Astrocyte of the spinal cord (primary cell): Measurements from ENCODE around the gene PRKCA.

Source experiments
- DNase-seq: peaks from one replicate; pipeline ENCODE4 v3.0.0; 2011; ENCODE audit warnings: low read depth, low spot score
- H3K4me3 ChIP-seq: 2 replicates; pipeline ENCODE4 v1.5.1; 2011; ENCODE audit warnings: low read depth, mild to moderate bottlenecking, low read length, moderate library complexity
- CTCF ChIP-seq: IDR thresholded peaks from 2 replicates; pipeline ENCODE4 v1.5.1; 2012; ENCODE audit warnings: low read depth, mild to moderate bottlenecking, low read length, inconsistent platforms
- in situ Hi-C: cut with HindIII; loops from 2 replicates; pipeline ENCODE4 v1.10.0; 2017; ENCODE audit warnings: low sequenced_read_pairs

PRKCA gene

DNA sequence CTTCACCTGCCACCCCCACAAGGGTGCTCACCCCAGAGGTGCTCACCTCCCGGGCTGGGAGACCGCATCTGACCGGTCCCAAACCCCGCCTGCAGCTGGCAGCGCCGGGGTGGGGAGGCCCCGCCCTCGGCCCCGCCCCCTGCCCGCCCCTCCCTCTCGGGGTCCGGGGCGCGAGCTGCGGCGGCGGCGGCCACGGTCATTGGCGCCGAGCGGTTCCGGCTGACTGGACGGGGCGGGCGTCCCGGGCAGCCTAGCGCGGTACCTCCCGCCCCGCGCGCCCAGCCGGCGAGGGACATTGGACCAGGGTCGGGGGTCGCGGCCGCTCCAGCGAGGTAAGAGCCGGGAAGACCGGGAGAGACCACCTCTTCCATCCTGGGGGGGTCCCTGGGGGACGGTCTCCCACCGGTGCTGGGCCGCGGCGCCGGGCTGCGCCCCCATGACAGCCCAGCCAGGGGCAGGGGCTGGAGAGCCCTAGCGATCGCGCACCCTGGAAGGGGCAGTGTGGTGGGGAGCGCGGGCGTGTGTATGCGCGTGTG lies 532.6 kb downstream of the PRKCA start, which contains the start of gene CACNG5:
CACNG5 (plus strand) TSS at position 199 of the 536 bp plus-strand sequence. CDS start 42,216 bp downstream, outside the sequence.
- no peak within 1 kb of the TSS for H3K4me3 ChIP-seq
- DNase-seq: no peak
- in situ Hi-C loops: no loop called here
- TF ChIP-seq CTCF: no peak

- no peak for TF ChIP-seq CTCF
- no peak overlapping the region for H3K4me3 ChIP-seq
- in situ Hi-C loops: no loop called here
- no peak for DNase-seq
Measured at GRCh38 chr17:66835476-66835875, 533.1 kb downstream of the PRKCA start.

- no peak for DNase-seq
- in situ Hi-C loops: no loop called here
- H3K4me3 ChIP-seq: no peak overlapping the region
- TF ChIP-seq CTCF: no peak
Measured at GRCh38 chr17:66836063-66837005, 533.9 kb downstream of the PRKCA start.

DNA sequence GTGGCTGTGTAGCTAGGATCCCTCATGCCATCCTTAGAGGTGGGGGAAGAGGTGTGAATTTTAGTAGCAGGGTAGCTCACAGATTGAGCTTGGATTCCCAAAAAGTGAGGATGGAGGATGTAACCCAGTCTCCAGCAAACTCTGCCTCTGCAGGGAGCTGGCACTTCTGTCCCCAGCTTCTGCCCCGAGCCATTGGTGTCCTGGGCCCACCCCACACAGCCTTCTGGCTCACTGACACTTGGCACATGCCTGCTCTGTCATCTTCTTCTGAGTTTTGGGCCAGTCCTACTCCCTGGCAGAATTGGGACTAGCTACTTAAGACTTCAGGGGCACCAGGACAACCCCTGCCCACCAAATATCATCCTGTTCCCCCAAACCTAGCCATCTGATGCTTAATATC lies 534.8 kb downstream of the PRKCA start:
- no peak for DNase-seq
- TF ChIP-seq CTCF: no peak
- H3K4me3 ChIP-seq: no peak overlapping the region
- in situ Hi-C loops: no loop called here

DNA sequence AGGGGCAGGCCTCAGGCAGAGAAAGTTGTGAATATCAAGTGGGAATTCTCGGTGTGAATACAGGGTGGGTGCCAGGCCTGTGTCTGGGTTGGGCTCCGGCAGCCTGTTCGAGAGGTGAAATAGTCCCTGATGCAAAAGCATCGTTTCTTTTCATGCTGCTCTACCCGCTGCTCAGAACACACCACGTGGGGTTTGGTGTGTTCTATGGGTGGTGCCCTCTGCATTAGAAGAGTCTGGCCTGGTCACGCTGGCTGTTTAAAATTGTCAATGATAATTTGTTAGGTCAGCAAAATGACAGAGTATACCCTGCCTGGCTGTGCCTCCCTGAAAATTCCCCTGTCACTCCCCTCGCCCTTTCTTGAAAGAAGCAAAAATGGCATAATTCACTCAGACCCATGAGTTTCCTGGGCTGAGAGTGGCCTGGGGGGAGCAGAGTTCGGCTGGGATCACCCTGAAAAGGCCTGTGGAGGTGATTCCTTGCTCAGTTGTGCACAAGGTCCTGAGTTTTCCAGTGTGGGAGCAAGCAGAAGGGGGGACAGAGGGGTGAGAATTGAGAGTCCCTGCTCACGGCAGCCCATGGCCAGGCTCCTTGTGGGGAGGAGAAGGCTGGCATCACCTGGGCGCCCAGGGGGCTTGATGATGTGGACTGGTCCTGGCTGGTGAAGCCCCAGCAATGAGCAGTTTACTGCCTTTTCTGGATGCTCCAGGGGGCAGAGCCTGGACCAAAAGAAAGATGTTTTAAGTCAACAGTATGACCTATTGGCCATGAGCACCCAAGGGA lies 535.7 kb downstream of the PRKCA start:
- TF ChIP-seq CTCF: no peak
- no peak for DNase-seq
- in situ Hi-C loops: no loop called here
- H3K4me3 ChIP-seq: no peak overlapping the region

GRCh38 chr17:66839616-66840015 lies 537.2 kb downstream of the PRKCA start:
- TF ChIP-seq CTCF: no peak
- no peak overlapping the region for H3K4me3 ChIP-seq
- DNase-seq: no peak
- in situ Hi-C loops: no loop called here
